Measurements from ENCODE around the gene ABCB9. TPM values are rescaled to one million over a fixed set of nuclear protein-coding genes. Genes with fewer than 3 reads are reported as not detected.
"Not testable (repeated sequence)": the region's sequence is repeated elsewhere in the genome, so short reads cannot be mapped to it uniquely, and the experiment has no call there.

Gene ABCB9
- total RNA-seq: 14.2 and 16.3 TPM in 2 replicates
- long read RNA-seq: 0 reads

- no peaks in the 10 kb centered on the region for H3K9me3 Mint-ChIP-seq
- no peaks in the 10 kb centered on the region for H3K27me3 Mint-ChIP-seq (ENCODE audit: low read depth)
- peak; percentile 90 for DNase-seq (ENCODE audit: low read depth, low spot score)
- H3K36me3 Mint-ChIP-seq (ENCODE audit: low read depth): no peaks in the 10 kb centered on the region
- no peak for TF ChIP-seq CTCF (conservative IDR thresholded peaks at IDR 0.05)
- no peak within 1 kb of the TSS for H3K27ac Mint-ChIP-seq (ENCODE audit: unreplicated experiment)
- H3K4me1 Mint-ChIP-seq: peaks cover 6% of the 10 kb centered on the region
- peak within 1 kb of the TSS; percentile 78 for H3K4me3 Mint-ChIP-seq
Observed at GRCh38 chr12:122965851-122966742, at the start of gene ABCB9. TSS of gene ABCB9 (minus strand) at chr12:122966463. CDS start at chr12:122960235, 6,228 bp downstream.

GRCh38 chr12:123014473-123014872 lies 48.2 kb upstream of the ABCB9 start:
- not testable (repeated sequence) for DNase-seq (ENCODE audit: low read depth, low spot score); H3K36me3 Mint-ChIP-seq (ENCODE audit: low read depth); H3K9me3 Mint-ChIP-seq; H3K4me3 Mint-ChIP-seq; H3K27me3 Mint-ChIP-seq (ENCODE audit: low read depth); H3K27ac Mint-ChIP-seq (ENCODE audit: unreplicated experiment); H3K4me1 Mint-ChIP-seq

- no peak overlapping the region for H3K4me3 Mint-ChIP-seq
- H3K36me3 Mint-ChIP-seq (ENCODE audit: low read depth): no peaks in the 10 kb centered on the region
- no peak overlapping the region for H3K27ac Mint-ChIP-seq (ENCODE audit: unreplicated experiment)
- H3K27me3 Mint-ChIP-seq (ENCODE audit: low read depth): no peaks in the 10 kb centered on the region
- no peaks in the 10 kb centered on the region for H3K4me1 Mint-ChIP-seq
- no peak for TF ChIP-seq CTCF (conservative IDR thresholded peaks at IDR 0.05)
- DNase-seq (ENCODE audit: low read depth, low spot score): no peak
- no peaks in the 10 kb centered on the region for H3K9me3 Mint-ChIP-seq
Observed at GRCh38 chr12:123013185-123014095, 47.2 kb upstream of the ABCB9 start.

- Mint-ChIP-seq H3K36me3 (ENCODE audit: low read depth) (no peaks in the 10 kb centered on the region), H3K27ac (ENCODE audit: unreplicated experiment) (no peak overlapping the region), H3K9me3 (no peaks in the 10 kb centered on the region), H3K4me3 (no peak overlapping the region), H3K27me3 (ENCODE audit: low read depth) (no peaks in the 10 kb centered on the region), H3K4me1 (no peaks in the 10 kb centered on the region)
- TF ChIP-seq CTCF (conservative IDR thresholded peaks at IDR 0.05): no peak
- DNase-seq (ENCODE audit: low read depth, low spot score): no peak
Observed at GRCh38 chr12:123011701-123012100, 45.4 kb upstream of the ABCB9 start.

- no peaks in the 10 kb centered on the region for H3K9me3 Mint-ChIP-seq
Observed at GRCh38 chr12:123010681-123011080, 44.4 kb upstream of the ABCB9 start.

More at GRCh38 chr12:123010681-123011080, 44.4 kb upstream of the ABCB9 start:
- TF ChIP-seq CTCF (conservative IDR thresholded peaks at IDR 0.05): no peak
- H3K4me1 Mint-ChIP-seq: no peaks in the 10 kb centered on the region
- H3K27me3 Mint-ChIP-seq (ENCODE audit: low read depth): no peaks in the 10 kb centered on the region
- no peak overlapping the region for H3K4me3 Mint-ChIP-seq
- no peak overlapping the region for H3K27ac Mint-ChIP-seq (ENCODE audit: unreplicated experiment)
- DNase-seq (ENCODE audit: low read depth, low spot score): no peak
- H3K36me3 Mint-ChIP-seq (ENCODE audit: low read depth): no peaks in the 10 kb centered on the region
